ENCODE results near the gene KDM5A. TPM values are rescaled to one million over a fixed set of nuclear protein-coding genes. Genes with fewer than 3 reads are reported as not detected.

KDM5A gene
- total RNA-seq, 1 experiment from 2014 or later = 56.9 TPM

DNA sequence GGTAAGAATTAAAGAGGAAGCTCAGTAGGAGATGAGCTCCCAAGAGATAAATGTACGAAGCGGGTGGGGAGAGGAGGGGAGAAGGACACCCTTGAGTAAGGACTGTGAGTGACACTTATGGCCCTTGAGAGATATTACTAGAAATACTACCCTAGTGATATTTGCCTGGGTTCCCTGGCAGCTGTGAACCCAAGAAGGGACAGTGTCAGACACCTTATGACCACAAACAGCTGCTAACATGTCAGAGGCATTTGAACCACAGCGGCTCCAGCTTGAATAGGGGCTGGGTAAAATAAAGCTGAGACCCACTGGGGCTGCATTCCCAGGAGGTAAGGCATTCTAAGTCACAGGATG lies 155.5 kb downstream of the KDM5A start:
- peaks cover 2% of the 10 kb centered on the region for H3K23me2 ChIP-seq (ENCODE audit: insufficient read length, low read depth, low read length, poor library complexity, severe bottlenecking)
- peaks cover 9% of the 10 kb centered on the region for H3K27me3 Mint-ChIP-seq (ENCODE audit: low read depth)
- H4K5ac ChIP-seq (ENCODE audit: insufficient read length, low read depth, low read length) = no peak overlapping the region
- H3K4me3 Mint-ChIP-seq = no peak overlapping the region
- H2BK12ac ChIP-seq (ENCODE audit: insufficient read length, low read depth, low read length) = no peak overlapping the region
- no peak overlapping the region for H3K14ac ChIP-seq (ENCODE audit: insufficient read depth, low read length)
- no peak overlapping the region for H2BK5ac ChIP-seq (ENCODE audit: insufficient read length, low read length)
- no peak overlapping the region for H3K4me2 ChIP-seq (ENCODE audit: insufficient read depth, insufficient read length, low read length)
- H3K9ac ChIP-seq (ENCODE audit: extremely low read depth, insufficient read length, low read length) = no peak overlapping the region
- H3K4ac ChIP-seq (ENCODE audit: low read depth, low read length) = no peak overlapping the region
- H3K9me3 Mint-ChIP-seq = peaks cover 22 to 23% of the 10 kb centered on the region in 2 experiments
- no peak overlapping the region for H3K18ac ChIP-seq (ENCODE audit: insufficient read length, low read depth, low read length)
- H4K20me1 ChIP-seq (ENCODE audit: control insufficient read depth, insufficient read depth, insufficient read length) = no peaks in the 10 kb centered on the region
- H3K79me1 ChIP-seq (ENCODE audit: insufficient read depth, low read depth, low read length, poor library complexity, severe bottlenecking) = no peaks in the 10 kb centered on the region
- DNase-seq = no peak
- no peak overlapping the region for H4K8ac ChIP-seq (replicated peaks; ENCODE audit: insufficient read length, low read depth, low read length)
- H3K56ac ChIP-seq (ENCODE audit: insufficient read length, low read depth, low read length) = no peak overlapping the region
- H4K91ac ChIP-seq (ENCODE audit: insufficient read length, low read depth, low read length) = no peak overlapping the region
- no peak overlapping the region for H3K23ac ChIP-seq (ENCODE audit: insufficient read length, low read depth, low read length)
- no peak overlapping the region for H3T11ph ChIP-seq (ENCODE audit: low read length)
- peaks cover 10 to 33% of the 10 kb centered on the region in 2 experiments for H3K4me1 Mint-ChIP-seq
- TF ChIP-seq, protein P1, sequence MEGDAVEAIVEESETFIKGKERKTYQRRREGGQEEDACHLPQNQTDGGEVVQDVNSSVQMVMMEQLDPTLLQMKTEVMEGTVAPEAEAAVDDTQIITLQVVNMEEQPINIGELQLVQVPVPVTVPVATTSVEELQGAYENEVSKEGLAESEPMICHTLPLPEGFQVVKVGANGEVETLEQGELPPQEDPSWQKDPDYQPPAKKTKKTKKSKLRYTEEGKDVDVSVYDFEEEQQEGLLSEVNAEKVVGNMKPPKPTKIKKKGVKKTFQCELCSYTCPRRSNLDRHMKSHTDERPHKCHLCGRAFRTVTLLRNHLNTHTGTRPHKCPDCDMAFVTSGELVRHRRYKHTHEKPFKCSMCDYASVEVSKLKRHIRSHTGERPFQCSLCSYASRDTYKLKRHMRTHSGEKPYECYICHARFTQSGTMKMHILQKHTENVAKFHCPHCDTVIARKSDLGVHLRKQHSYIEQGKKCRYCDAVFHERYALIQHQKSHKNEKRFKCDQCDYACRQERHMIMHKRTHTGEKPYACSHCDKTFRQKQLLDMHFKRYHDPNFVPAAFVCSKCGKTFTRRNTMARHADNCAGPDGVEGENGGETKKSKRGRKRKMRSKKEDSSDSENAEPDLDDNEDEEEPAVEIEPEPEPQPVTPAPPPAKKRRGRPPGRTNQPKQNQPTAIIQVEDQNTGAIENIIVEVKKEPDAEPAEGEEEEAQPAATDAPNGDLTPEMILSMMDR (conservative IDR thresholded peaks at IDR 0.05) = no peak
- no peaks in the 10 kb centered on the region for H3K79me2 ChIP-seq (ENCODE audit: insufficient read depth, low read length)
- no CpG with 5 or more reads among the region's 3 CpGs for WGBS (ENCODE audit: extremely low coverage, insufficient read length, low lambda C conversion rate)
- H2AK5ac ChIP-seq (ENCODE audit: insufficient read length, low read length) = no peak overlapping the region
- H3K27ac ChIP-seq (ENCODE audit: insufficient read length, low read depth, low read length) = no peak overlapping the region
- H2BK120ac ChIP-seq (ENCODE audit: low read depth, low read length, poor library complexity, severe bottlenecking) = no peak overlapping the region
- H3K27ac Mint-ChIP-seq = no peak overlapping the region; a peak in 1 of 7 replicates
- no peaks in the 10 kb centered on the region for H3K4me1 ChIP-seq (ENCODE audit: insufficient read depth, low read length)
- H2AFZ ChIP-seq (ENCODE audit: low read length) = no peak overlapping the region
- H2BK20ac ChIP-seq (ENCODE audit: low read depth, low read length, poor library complexity, severe bottlenecking) = no peak overlapping the region
- no peak overlapping the region for H2BK15ac ChIP-seq (ENCODE audit: low read depth, low read length)
- H3K27me3 ChIP-seq (ENCODE audit: insufficient read depth, low read length) = no peaks in the 10 kb centered on the region
- H3K36me3 Mint-ChIP-seq (ENCODE audit: insufficient read depth in 1 of 3, low read depth in 3 of 3) = peaks cover 3 to 17% (median 13%) of the 10 kb centered on the region in 3 experiments; a peak in 6 of 7 replicates
- peaks cover 8% of the 10 kb centered on the region for H3K9me3 ChIP-seq (ENCODE audit: control insufficient read depth, low read depth, low read length)

Measured in H9 (cell line).